A673 (cell line): ENCODE results near the gene CST6. TPM values are rescaled to one million over a fixed set of nuclear protein-coding genes. Genes with fewer than 3 reads are reported as not detected.
A peak's percentile ranks its signal among the peaks of the same experiment; 100 is the strongest.

Experiments used
- BruUV-seq: library from RNA; stranded (reverse); fragments of 400-500 nt; replicated peaks from 2 replicates; lab custom pipeline; 2021; lab: Mats Ljungman, UMichigan
- CTCF ChIA-PET: fragments of 300-600 bp; sonication (Branson Sonifier 250); formaldehyde crosslinking; loops from one replicate; lab custom pipeline; 2022; ENCODE audit warnings: antibody characterized with exemption; lab: Charles Lee
- POLR2A ChIA-PET: fragments of 300-600 bp; sonication (Branson Sonifier 250); formaldehyde crosslinking; loops from one replicate; lab custom pipeline; 2022; ENCODE audit warnings: antibody characterized with exemption; ENCODE audit not compliant: low non-redundant PET; lab: Charles Lee
- DNase-seq: peaks from one replicate; pipeline ENCODE4 v3.0.0-alpha.2; 2015; ENCODE audit warnings: low spot score
- H3K27ac ChIP-seq: fragments of 200-600 bp; sonication (generic); 2 replicates; pipeline ENCODE4 v1.5.1; 2016; ENCODE audit warnings: mixed run types, low read depth, mild to moderate bottlenecking, mixed read lengths, antibody characterized with exemption, low read length; ENCODE audit not compliant: poor library complexity, severe bottlenecking
- H3K27me3 ChIP-seq: fragments of 200-600 bp; sonication (generic); replicated peaks from 2 replicates; pipeline ENCODE4 v1.6.1; 2017; ENCODE audit warnings: mixed run types, low read depth, mild to moderate bottlenecking, mixed read lengths, antibody characterized with exemption, low read length; ENCODE audit not compliant: insufficient read depth, poor library complexity
- H3K36me3 ChIP-seq: fragments of 200-600 bp; sonication (generic); 2 replicates; pipeline ENCODE4 v1.6.1; 2016; ENCODE audit warnings: mixed run types, mild to moderate bottlenecking, mixed read lengths, antibody characterized with exemption, low read length; ENCODE audit not compliant: insufficient read depth, poor library complexity, severe bottlenecking
- H3K4me1 ChIP-seq: fragments of 200-600 bp; sonication (generic); 2 replicates; pipeline ENCODE4 v1.6.1; 2017; ENCODE audit warnings: mixed run types, mild to moderate bottlenecking, mixed read lengths, antibody characterized with exemption, low read length; ENCODE audit not compliant: insufficient read depth, poor library complexity, severe bottlenecking
- H3K4me3 ChIP-seq: fragments of 200-600 bp; sonication (generic); 2 replicates; pipeline ENCODE4 v1.5.1; 2016; ENCODE audit warnings: low read depth, mixed run types, mild to moderate bottlenecking, mixed read lengths, low read length; ENCODE audit not compliant: poor library complexity, severe bottlenecking
- H3K9me3 ChIP-seq: fragments of 200-600 bp; sonication (generic); 2 replicates; pipeline ENCODE4 v1.6.1; 2016; ENCODE audit warnings: mixed run types, low read depth, mild to moderate bottlenecking, mixed read lengths, antibody characterized with exemption, low read length; ENCODE audit not compliant: poor library complexity, severe bottlenecking
- CTCF ChIP-seq: fragments of 300-800, 200-600 bp; sonication (generic); conservative IDR thresholded peaks from 2 replicates; pipeline ENCODE4 v1.5.1; 2017; ENCODE audit warnings: low read depth, mild to moderate bottlenecking, antibody characterized with exemption, low read length, moderate library complexity, mixed read lengths
- EZH2 ChIP-seq: fragments of 200-600 bp; sonication (generic); IDR thresholded peaks from 2 replicates; pipeline ENCODE4 v1.6.1; 2017; ENCODE audit warnings: borderline replicate concordance, low read depth, mild to moderate bottlenecking, mixed read lengths, antibody characterized with exemption, low read length; ENCODE audit not compliant: poor library complexity, severe bottlenecking
- intact Hi-C: fragments of 100-400 bp; cut with micrococcal nuclease; formaldehyde crosslinking; loops from one replicate; pipeline ENCODE4 v1.10.0; 2022; ENCODE audit not compliant: unreplicated experiment
- total RNA-seq: library from RNA; stranded (reverse); gene quantifications from 2 replicates; pipeline ENCODE4 v1.2.3, GENCODE V29; 2021

CST6 gene
- total RNA-seq, 1 experiment from 2014 or later: 2.3 TPM

GRCh38 chr11:66001942-66002647 lies 9.7 kb upstream of the CST6 start, which contains the start of the genes BANF1 and EIF1AD:
BANF1 (plus strand) TSS chr11:66002503; CDS start chr11:66003251, 748 bp downstream.
EIF1AD (minus strand) TSS chr11:66002157; CDS start chr11:66000389, 1,768 bp downstream.
- no TSS peak for BruUV-seq
- peaks cover 52% of the 10 kb centered on the region for H3K36me3 ChIP-seq

DNA sequence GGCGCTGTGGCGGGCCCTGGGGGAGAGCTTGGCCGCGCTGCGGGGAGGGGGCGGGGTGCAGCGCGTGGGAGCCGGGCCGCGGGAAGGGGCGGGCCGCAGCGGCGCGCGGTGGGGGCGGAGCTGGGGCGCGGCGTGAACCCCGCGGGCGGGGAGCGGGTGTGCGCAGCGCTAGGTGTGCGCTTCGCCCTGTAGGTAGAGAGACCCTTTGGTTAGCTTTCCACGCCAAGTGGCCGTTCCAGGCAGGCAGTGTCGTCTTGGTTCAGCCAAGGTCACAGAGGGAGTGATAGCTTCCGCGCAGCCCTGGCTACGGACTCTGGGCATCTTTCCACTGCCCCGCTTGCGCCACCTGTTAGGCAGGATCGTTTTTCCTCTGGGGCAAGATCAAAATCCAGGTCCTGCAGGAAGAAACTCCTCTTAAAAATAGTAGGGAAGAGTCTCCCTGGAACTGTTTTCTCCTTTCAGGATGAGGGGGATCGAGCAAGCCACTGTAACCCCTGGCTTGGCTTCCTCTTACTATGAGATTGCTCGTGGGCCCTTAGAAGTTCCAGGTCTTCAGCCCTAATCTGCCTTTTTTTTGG lies 9.1 kb upstream of the CST6 start:
- BruUV-seq: no TSS peak
- no peak for DNase-seq
- Histone ChIP-seq H3K4me1 (peaks cover 3% of the 10 kb centered on the region), H3K27me3 (no peaks in the 10 kb centered on the region), H3K9me3 (no peaks in the 10 kb centered on the region), H3K27ac (peak overlapping the region; percentile 93), H3K4me3 (peak overlapping the region; percentile 63), H3K36me3 (peaks cover 46% of the 10 kb centered on the region)
- intact Hi-C loops: loop anchor here (2.0 to 5.0 kb wide), 3 partner anchors 40 to 220 kb away; partner anchors contain the start of genes AP5B1, SART1 and SF3B2
- TF ChIP-seq CTCF (no peak), EZH2 (no peak)
- ChIA-PET CTCF (interaction anchor here (0.6 to 1.0 kb wide), 3 partner anchors 38 to 143 kb away, joined by 3 read pairs; no protein-coding TSS in a partner anchor), POLR2A (interaction anchor here (0.6 kb wide), 1 partner anchor 23 kb away, joined by 6 read pairs; the partner anchor contains the start of gene CATSPER1)

More at GRCh38 chr11:66001942-66002647, 9.7 kb upstream of the CST6 start, which contains the start of the genes BANF1 and EIF1AD:
- H3K9me3 ChIP-seq: no peaks in the 10 kb centered on the region
- peak within 1 kb of the TSS; percentile 93 for H3K27ac ChIP-seq
- H3K4me1 ChIP-seq: peaks cover 3% of the 10 kb centered on the region
- peak within 1 kb of the TSS; percentile 63 for H3K4me3 ChIP-seq
- CTCF ChIA-PET: interaction anchor here (0.6 to 1.0 kb wide), 4 partner anchors 37 to 261 kb away, joined by 3 read pairs; no protein-coding TSS in a partner anchor
- intact Hi-C loops: loop anchor here (2.0 to 5.0 kb wide), 3 partner anchors 40 to 220 kb away; partner anchors contain the start of genes AP5B1, SART1 and SF3B2
- POLR2A ChIA-PET: no interaction called here
- TF ChIP-seq CTCF (no peak), EZH2 (no peak)
- no peaks in the 10 kb centered on the region for H3K27me3 ChIP-seq
- DNase-seq: peak; percentile 100

GRCh38 chr11:66003291-66003690 lies 8.5 kb upstream of the CST6 start:
- Histone ChIP-seq H3K36me3 (peaks cover 41% of the 10 kb centered on the region), H3K27me3 (no peaks in the 10 kb centered on the region), H3K4me1 (peaks cover 3% of the 10 kb centered on the region), H3K4me3 (peak overlapping the region; percentile 63), H3K27ac (peak overlapping the region; percentile 93), H3K9me3 (no peaks in the 10 kb centered on the region)
- ChIA-PET CTCF (no interaction called here), POLR2A (no interaction called here)
- intact Hi-C loops: loop anchor here (2.0 to 5.0 kb wide), 3 partner anchors 41 to 221 kb away; partner anchors contain the start of genes AP5B1, SART1 and SF3B2
- no TSS peak for BruUV-seq
- no peak for DNase-seq
- TF ChIP-seq CTCF (no peak), EZH2 (no peak)
